ENCODE results near the gene ATG7. TPM values are rescaled to one million over a fixed set of nuclear protein-coding genes. Genes with fewer than 3 reads are reported as not detected.

The ATG7 gene, protein sequence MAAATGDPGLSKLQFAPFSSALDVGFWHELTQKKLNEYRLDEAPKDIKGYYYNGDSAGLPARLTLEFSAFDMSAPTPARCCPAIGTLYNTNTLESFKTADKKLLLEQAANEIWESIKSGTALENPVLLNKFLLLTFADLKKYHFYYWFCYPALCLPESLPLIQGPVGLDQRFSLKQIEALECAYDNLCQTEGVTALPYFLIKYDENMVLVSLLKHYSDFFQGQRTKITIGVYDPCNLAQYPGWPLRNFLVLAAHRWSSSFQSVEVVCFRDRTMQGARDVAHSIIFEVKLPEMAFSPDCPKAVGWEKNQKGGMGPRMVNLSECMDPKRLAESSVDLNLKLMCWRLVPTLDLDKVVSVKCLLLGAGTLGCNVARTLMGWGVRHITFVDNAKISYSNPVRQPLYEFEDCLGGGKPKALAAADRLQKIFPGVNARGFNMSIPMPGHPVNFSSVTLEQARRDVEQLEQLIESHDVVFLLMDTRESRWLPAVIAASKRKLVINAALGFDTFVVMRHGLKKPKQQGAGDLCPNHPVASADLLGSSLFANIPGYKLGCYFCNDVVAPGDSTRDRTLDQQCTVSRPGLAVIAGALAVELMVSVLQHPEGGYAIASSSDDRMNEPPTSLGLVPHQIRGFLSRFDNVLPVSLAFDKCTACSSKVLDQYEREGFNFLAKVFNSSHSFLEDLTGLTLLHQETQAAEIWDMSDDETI
- 35.5 and 53.5 TPM in 2 replicates for total RNA-seq (ENCODE audit: low replicate concordance)

DNA sequence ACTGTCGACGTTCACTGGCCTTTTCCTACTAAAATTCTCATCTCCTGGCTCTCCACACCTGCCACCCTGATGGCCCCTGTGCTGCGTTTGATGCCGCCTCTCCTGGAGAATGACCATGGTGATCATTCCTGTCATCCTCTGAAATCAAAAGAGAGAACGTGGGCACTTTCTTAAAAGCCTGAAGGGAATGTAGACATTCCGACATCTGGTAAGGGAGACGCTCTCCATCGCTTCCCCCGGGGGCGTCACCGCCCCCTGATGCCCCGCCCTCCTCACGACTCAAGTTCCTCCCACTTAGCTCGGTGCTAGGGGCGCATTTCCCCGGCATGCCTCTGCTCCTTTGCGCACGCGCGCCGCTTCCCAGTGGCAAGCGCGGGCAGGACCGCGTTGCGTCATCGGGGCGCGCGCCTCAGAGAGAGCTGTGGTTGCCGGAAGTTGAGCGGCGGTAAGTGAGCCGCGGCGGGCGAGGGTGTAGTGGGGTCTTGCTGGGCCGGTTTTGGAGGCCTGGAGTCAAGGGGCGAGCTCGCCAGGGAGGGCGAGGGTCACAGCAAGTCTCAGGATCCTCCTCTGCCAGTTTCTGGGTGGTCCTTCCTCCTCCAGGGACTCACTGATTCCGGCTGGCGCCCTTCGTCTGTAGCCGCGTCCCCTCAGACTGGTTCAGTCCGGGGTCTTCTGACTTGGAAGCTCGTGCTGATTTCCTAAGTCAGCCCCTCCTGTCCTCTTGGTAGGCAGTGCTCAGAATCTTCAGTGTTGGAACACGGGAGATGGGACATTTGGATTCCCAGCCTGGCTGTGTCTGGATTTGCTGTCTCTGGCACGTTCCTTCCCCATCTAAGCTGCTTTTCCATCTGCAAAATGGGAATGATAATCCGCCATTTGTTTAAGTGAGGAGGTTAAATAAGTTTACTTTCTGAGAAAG is at the start of gene ATG7:
Gene ATG7 (plus strand): TSS at position 412 of the 919 bp plus-strand sequence. CDS start 26,299 bp downstream, outside the sequence.
- peaks cover 5% of the 10 kb centered on the region for H3F3A ChIP-seq (ENCODE audit: low read depth)
- no peaks in the 10 kb centered on the region for H3K9me3 ChIP-seq (ENCODE audit: low read depth)
- H3K79me2 ChIP-seq (ENCODE audit: low read depth): peaks cover 23% of the 10 kb centered on the region
- H3K36me3 Mint-ChIP-seq: no peaks in the 10 kb centered on the region
- peak within 1 kb of the TSS; percentile 43 for H3K27ac ChIP-seq
- no peaks in the 10 kb centered on the region for H3K9me3 Mint-ChIP-seq
- H3K27ac Mint-ChIP-seq: peak within 1 kb of the TSS; percentile 94
- peak; percentile 99 for DNase-seq (ENCODE audit: low spot score)
- H3K4me1 ChIP-seq: peaks cover 8% of the 10 kb centered on the region
- H2AFZ ChIP-seq (replicated peaks): peak within 1 kb of the TSS; percentile 98
- no peaks in the 10 kb centered on the region for H3K36me3 ChIP-seq
- H4K20me1 ChIP-seq (ENCODE audit: low read depth): no peaks in the 10 kb centered on the region
- H3K27me3 Mint-ChIP-seq (ENCODE audit: insufficient read depth, low read depth): peaks cover 2% of the 10 kb centered on the region
- peak within 1 kb of the TSS; percentile 94 for H3K9ac ChIP-seq
- H3K27me3 ChIP-seq: peaks cover 2% of the 10 kb centered on the region
- peak within 1 kb of the TSS; percentile 95 for H3K4me3 Mint-ChIP-seq
- peak within 1 kb of the TSS; percentile 89 for H3K4me2 ChIP-seq
- peaks cover 12% of the 10 kb centered on the region for H3K4me1 Mint-ChIP-seq
- TF ChIP-seq EZH2phosphoT487 (IDR thresholded peaks at IDR 0.05) (no peak), EZH2 (IDR thresholded peaks at IDR 0.05) (no peak)
- TF ChIP-seq, protein P1, sequence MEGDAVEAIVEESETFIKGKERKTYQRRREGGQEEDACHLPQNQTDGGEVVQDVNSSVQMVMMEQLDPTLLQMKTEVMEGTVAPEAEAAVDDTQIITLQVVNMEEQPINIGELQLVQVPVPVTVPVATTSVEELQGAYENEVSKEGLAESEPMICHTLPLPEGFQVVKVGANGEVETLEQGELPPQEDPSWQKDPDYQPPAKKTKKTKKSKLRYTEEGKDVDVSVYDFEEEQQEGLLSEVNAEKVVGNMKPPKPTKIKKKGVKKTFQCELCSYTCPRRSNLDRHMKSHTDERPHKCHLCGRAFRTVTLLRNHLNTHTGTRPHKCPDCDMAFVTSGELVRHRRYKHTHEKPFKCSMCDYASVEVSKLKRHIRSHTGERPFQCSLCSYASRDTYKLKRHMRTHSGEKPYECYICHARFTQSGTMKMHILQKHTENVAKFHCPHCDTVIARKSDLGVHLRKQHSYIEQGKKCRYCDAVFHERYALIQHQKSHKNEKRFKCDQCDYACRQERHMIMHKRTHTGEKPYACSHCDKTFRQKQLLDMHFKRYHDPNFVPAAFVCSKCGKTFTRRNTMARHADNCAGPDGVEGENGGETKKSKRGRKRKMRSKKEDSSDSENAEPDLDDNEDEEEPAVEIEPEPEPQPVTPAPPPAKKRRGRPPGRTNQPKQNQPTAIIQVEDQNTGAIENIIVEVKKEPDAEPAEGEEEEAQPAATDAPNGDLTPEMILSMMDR (IDR thresholded peaks at IDR 0.05): no peak
- H3K4me3 ChIP-seq: peak within 1 kb of the TSS; percentile 92

DNA sequence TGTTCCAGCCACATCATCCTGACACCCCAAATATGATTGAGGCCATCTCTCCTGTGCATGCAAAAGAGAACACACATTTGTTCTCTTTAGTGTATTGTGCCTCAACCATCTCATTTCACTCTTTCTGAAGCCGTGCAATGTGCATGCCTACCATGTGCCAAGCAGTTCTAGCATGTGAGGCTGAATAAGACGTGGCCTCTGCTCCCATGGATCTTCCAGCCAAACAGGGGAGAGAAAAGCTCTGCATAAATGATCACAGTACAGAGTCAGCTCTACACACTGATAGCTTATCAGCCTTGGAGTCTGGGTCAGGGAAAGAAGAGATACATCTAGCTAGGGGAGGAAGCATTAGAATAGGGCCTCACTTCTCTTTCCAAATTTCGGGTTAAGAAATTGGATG is 48.2 kb upstream of the ATG7 start:
- Histone ChIP-seq H3K4me2 (no peak overlapping the region), H3F3A (ENCODE audit: low read depth) (no peaks in the 10 kb centered on the region), H2AFZ (replicated peaks) (no peak overlapping the region), H3K9me3 (ENCODE audit: low read depth) (no peaks in the 10 kb centered on the region), H4K20me1 (ENCODE audit: low read depth) (no peaks in the 10 kb centered on the region), H3K27ac (no peak overlapping the region), H3K4me3 (no peak overlapping the region), H3K4me1 (no peaks in the 10 kb centered on the region), H3K36me3 (no peaks in the 10 kb centered on the region), H3K79me2 (ENCODE audit: low read depth) (no peaks in the 10 kb centered on the region), H3K27me3 (no peaks in the 10 kb centered on the region), H3K9ac (no peak overlapping the region)
- no peak for DNase-seq (ENCODE audit: low spot score)
- peaks cover 2% of the 10 kb centered on the region for H3K27me3 Mint-ChIP-seq (ENCODE audit: insufficient read depth, low read depth)
- H3K4me3 Mint-ChIP-seq: no peak overlapping the region
- H3K27ac Mint-ChIP-seq: no peak overlapping the region
- no peak for TF ChIP-seq EZH2phosphoT487 (IDR thresholded peaks at IDR 0.05)
- TF ChIP-seq, protein P1 (IDR thresholded peaks at IDR 0.05): no peak
- TF ChIP-seq EZH2 (IDR thresholded peaks at IDR 0.05): no peak
- H3K9me3 Mint-ChIP-seq: no peaks in the 10 kb centered on the region
- no peaks in the 10 kb centered on the region for H3K4me1 Mint-ChIP-seq
- no peaks in the 10 kb centered on the region for H3K36me3 Mint-ChIP-seq

DNA sequence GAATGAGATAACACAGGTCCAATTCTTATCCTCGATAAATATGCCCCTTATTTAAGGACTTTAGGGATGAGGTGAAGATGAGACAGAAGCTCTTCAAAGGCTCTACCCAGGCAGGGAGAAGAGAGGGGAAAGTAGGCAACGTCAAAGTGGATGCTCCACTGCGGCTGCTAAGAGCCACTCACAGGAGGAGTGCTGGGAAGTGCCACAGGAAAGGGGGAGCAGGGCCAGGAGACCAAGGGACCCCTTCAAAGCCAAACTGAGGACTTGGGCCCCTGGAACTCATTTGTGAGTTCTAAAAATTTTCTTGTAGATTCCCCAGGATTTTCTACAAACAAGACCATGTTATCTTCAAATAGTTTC is 47.3 kb upstream of the ATG7 start:
- H4K20me1 ChIP-seq (ENCODE audit: low read depth): no peaks in the 10 kb centered on the region
- no peak overlapping the region for H3K4me3 ChIP-seq
- H2AFZ ChIP-seq (replicated peaks): no peak overlapping the region
- no peak overlapping the region for H3K9ac ChIP-seq
- no peaks in the 10 kb centered on the region for H3K36me3 Mint-ChIP-seq
- H3K4me1 ChIP-seq: no peaks in the 10 kb centered on the region
- no peaks in the 10 kb centered on the region for H3K9me3 Mint-ChIP-seq
- no peak overlapping the region for H3K27ac Mint-ChIP-seq
- H3K27me3 ChIP-seq: no peaks in the 10 kb centered on the region
- H3K4me2 ChIP-seq: no peak overlapping the region
- no peak overlapping the region for H3K4me3 Mint-ChIP-seq
- no peaks in the 10 kb centered on the region for H3F3A ChIP-seq (ENCODE audit: low read depth)
- H3K9me3 ChIP-seq (ENCODE audit: low read depth): no peaks in the 10 kb centered on the region
- H3K79me2 ChIP-seq (ENCODE audit: low read depth): no peaks in the 10 kb centered on the region
- H3K36me3 ChIP-seq: no peaks in the 10 kb centered on the region
- H3K27me3 Mint-ChIP-seq (ENCODE audit: insufficient read depth, low read depth): no peaks in the 10 kb centered on the region
- no peak overlapping the region for H3K27ac ChIP-seq
- TF ChIP-seq, protein P1 (IDR thresholded peaks at IDR 0.05): no peak
- TF ChIP-seq EZH2 (IDR thresholded peaks at IDR 0.05) (no peak), EZH2phosphoT487 (IDR thresholded peaks at IDR 0.05) (no peak)
- DNase-seq (ENCODE audit: low spot score): no peak
- no peaks in the 10 kb centered on the region for H3K4me1 Mint-ChIP-seq

Measured in neural progenitor cell (in vitro differentiated cells).